ENCODE measurements around the gene GOLGA1. TPM values are rescaled to one million over a fixed set of nuclear protein-coding genes. Genes with fewer than 3 reads are reported as not detected.

Gene GOLGA1
- total and polyA plus RNA-seq, 10 of the 15 experiments (the other 5 are each of a cell fraction or from before 2014, with no cell fraction given), result 2.9 to 14.1 (median 8.1) TPM

- RAD21 ChIA-PET (ENCODE audit: unreplicated experiment), result no interaction called here
- no peak overlapping the region for H3K9ac ChIP-seq (ENCODE audit: control insufficient read depth, insufficient read depth, low read length)
- peaks cover 11% of the 10 kb centered on the region for H3K4me1 ChIP-seq (ENCODE audit: control insufficient read depth, insufficient read depth, low read length)
- FAIRE-seq, result no peak
- BruUV-seq (replicated peaks), result no TSS peak
- peaks cover 28 to 31% of the 10 kb centered on the region in 2 experiments; a peak in 3 of 4 replicates for H3K36me3 ChIP-seq (ENCODE audit: control insufficient read depth in 2 of 2, insufficient read depth in 2 of 2, low read length in 1 of 2)
- no peak for ATAC-seq
- no peak overlapping the region for H3K4me2 ChIP-seq (ENCODE audit: control insufficient read depth, insufficient read depth)
- no peaks in the 10 kb centered on the region for H3K9me3 ChIP-seq (replicated peaks; ENCODE audit: control insufficient read depth, insufficient read depth, low read length)
- POLR2A ChIA-PET, result no interaction called here
- no peak for DNase-seq (ENCODE audit: low read depth, low spot score)
- H4K20me1 ChIP-seq (ENCODE audit: control insufficient read depth, insufficient read depth), result peaks cover 18% of the 10 kb centered on the region
- intact Hi-C loops (cut with micrococcal nuclease; ENCODE audit: unreplicated experiment), result no loop called here
- H3K4me3 ChIP-seq, result no peak overlapping the region
- SMC1A ChIA-PET (ENCODE audit: uncharacterized antibody, unreplicated experiment), result interaction anchor here (2.1 kb wide), 1 partner anchor 84 kb away, joined by 7 read pairs; no protein-coding TSS in a partner anchor
- no peaks in the 10 kb centered on the region for H3K27me3 ChIP-seq (replicated peaks in 1 of 2; ENCODE audit: control insufficient read depth in 2 of 2, insufficient read depth in 2 of 2, low read length in 1 of 2)
- peaks cover 40% of the 10 kb centered on the region for H3K79me2 ChIP-seq (ENCODE audit: control insufficient read depth, insufficient read depth, low read length)
- WGBS (ENCODE audit: insufficient coverage, insufficient replicate concordance, low lambda C conversion rate, missing lambda C conversion rate), result 90% methylated on average over 24 of the region's 24 CpGs
- CTCF ChIA-PET, result interaction anchor here (0.8 to 26.5 kb wide), 3 partner anchors 15 to 82 kb away, joined by 3 to 575 read pairs (median 4); partner anchors contain the start of genes NR6A1 and OLFML2A
- no peak overlapping the region for H2AFZ ChIP-seq (ENCODE audit: control insufficient read depth, low read depth, low read length)
- no peak overlapping the region for H3K27ac ChIP-seq (ENCODE audit: control insufficient read depth, insufficient read depth)
- in situ Hi-C loops (cut with MboI), result loop anchor here (5.0 to 25.0 kb wide), 2 partner anchors 240 to 1945 kb away; partner anchors contain the start of genes RC3H2 and ZBTB6
- no peak for TF ChIP-seq CBFB (IDR thresholded peaks at IDR 0.05; ENCODE audit: low read depth)
- peak; percentile 46 for TF ChIP-seq POLR2A (IDR thresholded peaks at IDR 0.05; ENCODE audit: low read depth, low read length)
- no peak for TF ChIP-seq TAF1 (IDR thresholded peaks at IDR 0.05; ENCODE audit: borderline replicate concordance, low read depth, low read length)
- no peak; the same call in 1 of the 2 replicates for TF ChIP-seq POLR2AphosphoS2 (IDR thresholded peaks at IDR 0.05; ENCODE audit: low read depth, low read length)
- TF ChIP-seq NR2C1 (IDR thresholded peaks at IDR 0.05), result no peak
Measured at GRCh38 chr9:124857533-124858162, 83.2 kb downstream of the GOLGA1 start.
